ENCODE measurements around the gene GPRIN3. TPM values are rescaled to one million over a fixed set of nuclear protein-coding genes. Genes with fewer than 3 reads are reported as not detected.

GPRIN3 gene
- total RNA-seq, 1 donor from 2014 or later = 6.1 TPM

GRCh38 chr4:89329280-89329679, 21.7 kb upstream of the GPRIN3 start:
- H3K27me3 ChIP-seq = no peaks in the 10 kb centered on the region

GRCh38 chr4:89324671-89325070, 17.1 kb upstream of the GPRIN3 start:
- no peak overlapping the region for H3K4me3 ChIP-seq
- H3K4me1 ChIP-seq = no peaks in the 10 kb centered on the region
- H3K27me3 ChIP-seq = no peaks in the 10 kb centered on the region
- H3K9me3 ChIP-seq = no peaks in the 10 kb centered on the region
- H3K27ac ChIP-seq = no peak overlapping the region
- DNase-seq (ENCODE audit: extremely low spot score in 2 of 2) = no peak
- TF ChIP-seq POLR2AphosphoS5 (IDR thresholded peaks at IDR 0.05; ENCODE audit: insufficient read depth in 1 of 2, low read depth in 1 of 2) (no peak), CTCF (IDR thresholded peaks at IDR 0.05) (no peak), POLR2A (IDR thresholded peaks at IDR 0.05) (no peak)
- intact Hi-C loops (cut with DNase I) = no loop called here
- H3K36me3 ChIP-seq = no peaks in the 10 kb centered on the region

More at GRCh38 chr4:89329280-89329679, 21.7 kb upstream of the GPRIN3 start:
- no peaks in the 10 kb centered on the region for H3K36me3 ChIP-seq
- TF ChIP-seq POLR2A (IDR thresholded peaks at IDR 0.05) (no peak), POLR2AphosphoS5 (IDR thresholded peaks at IDR 0.05; ENCODE audit: insufficient read depth in 1 of 2, low read depth in 1 of 2) (no peak), CTCF (IDR thresholded peaks at IDR 0.05) (no peak)
- H3K4me3 ChIP-seq = no peak overlapping the region
- H3K27ac ChIP-seq = no peak overlapping the region
- H3K9me3 ChIP-seq = no peaks in the 10 kb centered on the region
- DNase-seq (ENCODE audit: extremely low spot score in 2 of 2) = no peak
- no peaks in the 10 kb centered on the region for H3K4me1 ChIP-seq
- intact Hi-C loops (cut with DNase I) = no loop called here

GRCh38 chr4:89322671-89323070, 15.1 kb upstream of the GPRIN3 start:
- Histone ChIP-seq H3K27me3 (no peaks in the 10 kb centered on the region), H3K4me1 (no peaks in the 10 kb centered on the region), H3K36me3 (no peaks in the 10 kb centered on the region), H3K27ac (no peak overlapping the region), H3K9me3 (no peaks in the 10 kb centered on the region), H3K4me3 (no peak overlapping the region)
- no peak for DNase-seq (ENCODE audit: extremely low spot score in 2 of 2)
- intact Hi-C loops (cut with DNase I) = no loop called here
- TF ChIP-seq POLR2AphosphoS5 (IDR thresholded peaks at IDR 0.05; ENCODE audit: insufficient read depth in 1 of 2, low read depth in 1 of 2) (no peak), POLR2A (IDR thresholded peaks at IDR 0.05) (no peak), CTCF (IDR thresholded peaks at IDR 0.05) (no peak)

GRCh38 chr4:89319756-89320155, 12.2 kb upstream of the GPRIN3 start:
- Histone ChIP-seq H3K9me3 (no peaks in the 10 kb centered on the region), H3K4me3 (no peak overlapping the region), H3K4me1 (no peaks in the 10 kb centered on the region), H3K27ac (no peak overlapping the region), H3K27me3 (no peaks in the 10 kb centered on the region), H3K36me3 (no peaks in the 10 kb centered on the region)
- no peak for DNase-seq (ENCODE audit: extremely low spot score in 2 of 2)
- TF ChIP-seq POLR2AphosphoS5 (IDR thresholded peaks at IDR 0.05; ENCODE audit: insufficient read depth in 1 of 2, low read depth in 1 of 2) (no peak), CTCF (IDR thresholded peaks at IDR 0.05) (no peak), POLR2A (IDR thresholded peaks at IDR 0.05) (no peak)
- intact Hi-C loops (cut with DNase I) = no loop called here

GRCh38 chr4:89316931-89317366, 9.3 kb upstream of the GPRIN3 start:
- no peaks in the 10 kb centered on the region for H3K9me3 ChIP-seq
- no peak for TF ChIP-seq POLR2A (IDR thresholded peaks at IDR 0.05)
- TF ChIP-seq POLR2AphosphoS5 (IDR thresholded peaks at IDR 0.05; ENCODE audit: insufficient read depth in 1 of 2, low read depth in 1 of 2) = no peak
- TF ChIP-seq CTCF (IDR thresholded peaks at IDR 0.05) = no peak
- no peak overlapping the region for H3K4me3 ChIP-seq
- H3K27me3 ChIP-seq = no peaks in the 10 kb centered on the region
- H3K27ac ChIP-seq = no peak overlapping the region
- DNase-seq (ENCODE audit: extremely low spot score in 2 of 2) = no peak
- intact Hi-C loops (cut with DNase I) = no loop called here
- no peaks in the 10 kb centered on the region for H3K36me3 ChIP-seq
- no peaks in the 10 kb centered on the region for H3K4me1 ChIP-seq

Measured in vagina (tissue), 2 donors.